ENCODE data around the gene DNASE1L1.

- TF ChIP-seq CTCF (IDR thresholded peaks at IDR 0.05) (no peak), POLR2A (IDR thresholded peaks at IDR 0.05) (no peak)
These were observed 46.8 kb downstream of the DNASE1L1 start for GRCh38 chrX:154362085-154362742.

Data from body of pancreas (tissue), 4 donors.